Brain microvascular endothelial cell (primary cell): Measurements from ENCODE around the gene TTPAL.
A peak's percentile ranks its signal among the peaks of the same experiment; 100 is the strongest.

Experiments used
- DNase-seq: peaks from one replicate; pipeline ENCODE4 v3.0.0-alpha.2; 2020
- H3K27ac ChIP-seq: fragments of 250-450 bp; sonication (Bioruptor Pico); 2 replicates; pipeline ENCODE4 v1.5.1; 2020; ENCODE audit warnings: mild to moderate bottlenecking, moderate library complexity
- H3K27me3 ChIP-seq: fragments of 250-450 bp; sonication (Bioruptor Pico); replicated peaks from 2 replicates; pipeline ENCODE4 v1.5.1; 2020; ENCODE audit warnings: mild to moderate bottlenecking
- H3K36me3 ChIP-seq: fragments of 250-450 bp; sonication (Bioruptor Pico); replicated peaks from 2 replicates; pipeline ENCODE4 v1.5.1; 2020; ENCODE audit warnings: mild to moderate bottlenecking
- H3K4me3 ChIP-seq: 2 replicates; pipeline ENCODE4 v1.5.1; 2011; ENCODE audit warnings: low read depth, mild to moderate bottlenecking, control low read depth, low read length, moderate library complexity
- in situ Hi-C: cut with HindIII; loops from 2 replicates; pipeline ENCODE4 v1.10.0; 2017; ENCODE audit warnings: low sequenced_read_pairs, low pct_ligation_motif_present
- TF ChIP-seq, protein P1 (sequence below): IDR thresholded peaks from 2 replicates; pipeline ENCODE4 v1.5.1; 2011; ENCODE audit warnings: low read depth, mild to moderate bottlenecking, moderate library complexity, low read length, control low read depth, inconsistent platforms; ENCODE audit errors: missing control alignments

Gene TTPAL

DNA sequence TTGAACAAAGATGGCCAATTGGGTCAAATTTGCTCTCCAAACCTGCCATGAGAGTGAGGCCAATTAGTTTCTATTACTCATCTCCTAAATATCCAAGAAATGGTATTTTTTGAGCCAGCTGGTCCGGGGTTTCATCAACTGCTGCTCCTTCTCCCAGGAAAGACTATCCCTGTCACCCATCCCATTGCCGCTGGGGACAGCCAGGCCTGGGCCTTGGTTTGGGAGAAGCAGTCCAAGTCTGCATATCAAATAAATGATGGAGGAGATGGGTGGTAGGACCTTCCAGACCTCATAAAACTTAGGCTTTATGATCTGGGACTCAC, 46.7 kb upstream of the TTPAL start:
- in situ Hi-C loops, result no loop called here
- H3K4me3 ChIP-seq, result no peak overlapping the region
- H3K27me3 ChIP-seq, result no peaks in the 10 kb centered on the region
- TF ChIP-seq, protein P1, sequence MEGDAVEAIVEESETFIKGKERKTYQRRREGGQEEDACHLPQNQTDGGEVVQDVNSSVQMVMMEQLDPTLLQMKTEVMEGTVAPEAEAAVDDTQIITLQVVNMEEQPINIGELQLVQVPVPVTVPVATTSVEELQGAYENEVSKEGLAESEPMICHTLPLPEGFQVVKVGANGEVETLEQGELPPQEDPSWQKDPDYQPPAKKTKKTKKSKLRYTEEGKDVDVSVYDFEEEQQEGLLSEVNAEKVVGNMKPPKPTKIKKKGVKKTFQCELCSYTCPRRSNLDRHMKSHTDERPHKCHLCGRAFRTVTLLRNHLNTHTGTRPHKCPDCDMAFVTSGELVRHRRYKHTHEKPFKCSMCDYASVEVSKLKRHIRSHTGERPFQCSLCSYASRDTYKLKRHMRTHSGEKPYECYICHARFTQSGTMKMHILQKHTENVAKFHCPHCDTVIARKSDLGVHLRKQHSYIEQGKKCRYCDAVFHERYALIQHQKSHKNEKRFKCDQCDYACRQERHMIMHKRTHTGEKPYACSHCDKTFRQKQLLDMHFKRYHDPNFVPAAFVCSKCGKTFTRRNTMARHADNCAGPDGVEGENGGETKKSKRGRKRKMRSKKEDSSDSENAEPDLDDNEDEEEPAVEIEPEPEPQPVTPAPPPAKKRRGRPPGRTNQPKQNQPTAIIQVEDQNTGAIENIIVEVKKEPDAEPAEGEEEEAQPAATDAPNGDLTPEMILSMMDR, result no peak
- no peaks in the 10 kb centered on the region for H3K36me3 ChIP-seq
- H3K27ac ChIP-seq, result no peak overlapping the region
- no peak for DNase-seq

DNA sequence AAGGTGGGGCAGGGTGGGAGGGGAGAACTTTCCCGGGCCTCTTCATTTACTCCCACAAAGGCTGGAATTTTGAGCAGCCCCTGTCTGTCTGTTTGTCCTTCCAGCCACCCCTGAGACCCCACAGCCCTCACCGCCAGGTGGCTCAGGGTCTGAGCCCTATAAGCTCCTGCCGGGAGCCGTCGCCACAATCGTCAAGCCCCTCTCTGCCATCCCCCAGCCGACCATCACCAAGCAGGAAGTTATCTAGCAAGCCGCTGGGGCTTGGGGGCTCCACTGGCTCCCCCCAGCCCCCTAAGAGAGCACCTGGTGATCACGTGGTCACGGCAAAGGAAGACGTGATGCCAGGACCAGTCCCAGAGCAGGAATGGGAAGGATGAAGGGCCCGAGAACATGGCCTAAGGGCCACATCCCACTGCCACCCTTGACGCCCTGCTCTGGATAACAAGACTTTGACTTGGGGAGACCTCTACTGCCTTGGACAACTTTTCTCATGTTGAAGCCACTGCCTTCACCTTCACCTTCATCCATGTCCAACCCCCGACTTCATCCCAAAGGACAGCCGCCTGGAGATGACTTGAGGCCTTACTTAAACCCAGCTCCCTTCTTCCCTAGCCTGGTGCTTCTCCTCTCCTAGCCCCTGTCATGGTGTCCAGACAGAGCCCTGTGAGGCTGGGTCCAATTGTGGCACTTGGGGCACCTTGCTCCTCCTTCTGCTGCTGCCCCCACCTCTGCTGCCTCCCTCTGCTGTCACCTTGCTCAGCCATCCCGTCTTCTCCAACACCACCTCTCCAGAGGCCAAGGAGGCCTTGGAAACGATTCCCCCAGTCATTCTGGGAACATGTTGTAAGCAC, 46.0 kb upstream of the TTPAL start:
- no peaks in the 10 kb centered on the region for H3K36me3 ChIP-seq
- no peak overlapping the region for H3K4me3 ChIP-seq
- in situ Hi-C loops, result no loop called here
- no peak for DNase-seq
- TF ChIP-seq, protein P1, result no peak
- H3K27me3 ChIP-seq, result no peaks in the 10 kb centered on the region
- no peak overlapping the region for H3K27ac ChIP-seq

DNA sequence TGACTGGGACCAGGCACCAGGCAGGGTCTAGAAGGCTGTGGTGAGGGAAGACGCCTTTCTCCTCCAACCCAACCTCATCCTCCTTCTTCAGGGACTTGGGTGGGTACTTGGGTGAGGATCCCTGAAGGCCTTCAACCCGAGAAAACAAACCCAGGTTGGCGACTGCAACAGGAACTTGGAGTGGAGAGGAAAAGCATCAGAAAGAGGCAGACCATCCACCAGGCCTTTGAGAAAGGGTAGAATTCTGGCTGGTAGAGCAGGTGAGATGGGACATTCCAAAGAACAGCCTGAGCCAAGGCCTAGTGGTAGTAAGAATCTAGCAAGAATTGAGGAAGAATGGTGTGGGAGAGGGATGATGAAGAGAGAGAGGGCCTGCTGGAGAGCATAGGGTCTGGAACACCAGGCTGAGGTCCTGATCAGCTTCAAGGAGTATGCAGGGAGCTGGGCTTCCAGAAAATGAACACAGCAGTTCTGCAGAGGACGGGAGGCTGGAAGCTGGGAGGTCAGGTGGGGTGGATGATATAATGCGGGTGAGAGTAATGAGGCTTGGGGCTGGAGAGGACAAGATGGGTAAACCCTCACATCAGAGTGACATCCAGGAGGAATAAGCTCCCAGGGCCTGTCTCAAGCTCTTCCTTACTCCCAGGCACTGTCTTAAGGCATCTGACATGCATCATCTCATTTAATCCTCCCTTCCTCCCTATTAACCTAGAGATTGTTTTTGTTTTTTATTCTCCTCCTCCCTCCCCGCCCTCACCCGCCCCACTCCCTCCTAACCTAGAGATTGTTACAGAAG, 45.2 kb upstream of the TTPAL start:
- no peak overlapping the region for H3K27ac ChIP-seq
- TF ChIP-seq, protein P1, result no peak
- in situ Hi-C loops, result no loop called here

DNA sequence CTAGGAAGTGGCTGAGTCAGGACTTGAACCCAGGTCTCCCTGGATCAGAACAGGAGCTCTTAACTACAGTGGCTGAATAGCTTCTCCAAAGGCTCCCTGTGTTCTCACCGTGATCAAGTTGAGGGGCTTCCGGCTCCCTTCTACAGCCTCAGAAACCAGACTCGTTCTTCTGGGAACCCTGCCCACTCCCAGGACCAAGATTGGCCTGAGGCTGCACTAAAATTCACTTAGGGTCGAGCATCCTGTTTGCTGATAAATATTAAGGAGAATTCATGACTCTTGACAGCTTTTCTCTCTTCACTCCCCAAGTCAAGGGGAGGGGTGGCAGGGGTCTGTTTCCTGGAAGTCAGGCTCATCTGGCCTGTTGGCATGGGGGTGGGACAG, 44.6 kb upstream of the TTPAL start:
- Histone ChIP-seq H3K27me3 (no peaks in the 10 kb centered on the region), H3K36me3 (no peaks in the 10 kb centered on the region), H3K27ac (no peak overlapping the region), H3K4me3 (no peak overlapping the region)
- in situ Hi-C loops, result no loop called here
- no peak for DNase-seq
- TF ChIP-seq, protein P1, result no peak

More for the DNA sequence above, 45.2 kb upstream of the TTPAL start:
- no peak for DNase-seq
- Histone ChIP-seq H3K4me3 (no peak overlapping the region), H3K27me3 (no peaks in the 10 kb centered on the region), H3K36me3 (no peaks in the 10 kb centered on the region)

DNA sequence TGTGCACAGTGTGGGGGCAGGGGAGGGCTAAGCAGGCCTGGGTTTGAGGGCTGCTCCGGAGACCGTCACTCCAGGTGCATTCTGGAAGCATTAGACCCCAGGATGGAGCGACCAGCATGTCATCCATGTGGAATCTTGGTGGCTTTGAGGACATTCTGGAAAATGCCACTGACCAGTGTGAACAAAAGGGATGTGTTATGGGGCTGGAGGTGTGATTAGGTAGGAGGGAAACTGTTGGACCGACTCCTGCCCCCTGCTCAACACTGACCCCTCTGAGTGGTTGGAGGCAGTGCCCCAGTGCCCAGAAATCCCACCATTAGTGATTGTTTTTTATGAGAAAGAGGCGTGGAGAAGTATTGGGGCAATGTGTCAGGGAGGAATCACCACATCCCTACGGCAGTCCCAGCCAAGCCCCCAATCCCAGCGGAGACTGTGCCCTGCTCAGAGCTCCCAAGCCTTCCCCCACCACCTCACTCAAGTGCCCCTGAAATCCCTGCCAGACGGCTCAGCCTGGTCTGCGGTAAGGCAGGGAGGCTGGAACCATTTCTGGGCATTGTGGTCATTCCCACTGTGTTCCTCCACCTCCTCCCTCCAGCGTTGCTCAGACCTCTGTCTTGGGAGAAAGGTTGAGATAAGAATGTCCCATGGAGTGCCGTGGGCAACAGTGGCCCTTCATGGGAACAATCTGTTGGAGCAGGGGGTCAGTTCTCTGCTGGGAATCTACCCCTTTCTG, 44.0 kb upstream of the TTPAL start:
- in situ Hi-C loops, result no loop called here
- no peak overlapping the region for H3K4me3 ChIP-seq
- DNase-seq, result no peak
- H3K27ac ChIP-seq, result no peak overlapping the region
- TF ChIP-seq, protein P1, result peak; percentile 16
- no peaks in the 10 kb centered on the region for H3K36me3 ChIP-seq
- no peaks in the 10 kb centered on the region for H3K27me3 ChIP-seq
